HEK293 (cell line): Measurements from ENCODE around the gene KPTN.

ENCODE experiments used
- KLF16 ChIP-seq: fragments of 450-650 bp; formaldehyde crosslinking; IDR thresholded peaks from 2 replicates; pipeline ENCODE4 v1.5.1; 2017; ENCODE audit warnings: missing biosample characterization, missing genetic modification characterization
- KLF7 ChIP-seq: fragments of 450-650 bp; formaldehyde crosslinking; IDR thresholded peaks from 2 replicates; pipeline ENCODE4 v1.5.1; 2016; ENCODE audit warnings: missing biosample characterization, missing genetic modification characterization, borderline replicate concordance
- SALL2 ChIP-seq: fragments of 450-650 bp; formaldehyde crosslinking; IDR thresholded peaks from 2 replicates; pipeline ENCODE4 v1.5.0; 2017; ENCODE audit warnings: missing biosample characterization, mild to moderate bottlenecking, missing genetic modification characterization, borderline replicate concordance
- SETDB1 ChIP-seq: IDR thresholded peaks from one replicate; pipeline ENCODE4 v1.6.1; 2017; ENCODE audit warnings: mild to moderate bottlenecking, low read length, moderate library complexity, mixed read lengths; ENCODE audit not compliant: insufficient read length
- WT1 ChIP-seq: fragments of 450-650 bp; formaldehyde crosslinking; IDR thresholded peaks from 2 replicates; pipeline ENCODE4 v1.5.1; 2016; ENCODE audit warnings: missing biosample characterization, missing genetic modification characterization
- ZBTB7A ChIP-seq: fragments of 450-650 bp; formaldehyde crosslinking; IDR thresholded peaks from 2 replicates; pipeline ENCODE4 v1.5.1; 2016; ENCODE audit warnings: low read depth, missing biosample characterization, missing genetic modification characterization
- ZNF211 ChIP-seq: fragments of 450-650 bp; formaldehyde crosslinking; IDR thresholded peaks from 2 replicates; pipeline ENCODE4 v1.5.1; 2016; ENCODE audit warnings: low read depth, missing biosample characterization, missing genetic modification characterization
- ZNF223 ChIP-seq: fragments of 450-650 bp; formaldehyde crosslinking; IDR thresholded peaks from 2 replicates; pipeline ENCODE4 v1.5.1; 2016; ENCODE audit warnings: missing biosample characterization, missing genetic modification characterization
- ZNF639 ChIP-seq: fragments of 450-650 bp; formaldehyde crosslinking; IDR thresholded peaks from 2 replicates; pipeline ENCODE4 v1.5.1; 2016; ENCODE audit warnings: missing biosample characterization, missing genetic modification characterization
- ZNF747 ChIP-seq: fragments of 450-650 bp; formaldehyde crosslinking; IDR thresholded peaks from 2 replicates; pipeline ENCODE4 v1.5.1; 2016; ENCODE audit warnings: missing biosample characterization, missing genetic modification characterization
- TF ChIP-seq, protein P1 (sequence below): sonication (generic); formaldehyde crosslinking; IDR thresholded peaks from 2 replicates; pipeline ENCODE4 v1.8.1; 2022; ENCODE audit warnings: mild to moderate bottlenecking, moderate library complexity, missing genetic modification reagents
- TF ChIP-seq, protein P2 (sequence below): fragments of 450-650 bp; formaldehyde crosslinking; IDR thresholded peaks from 2 replicates; pipeline ENCODE4 v1.5.1; 2016; ENCODE audit warnings: missing biosample characterization, missing genetic modification characterization

- TF ChIP-seq ZNF639 (no peak), KLF16 (tag by site-specific recombination) (no peak), SALL2 (tag by site-specific recombination) (no peak), ZNF747 (tag by site-specific recombination) (no peak), SETDB1 (no peak), ZBTB7A (no peak), ZNF211 (tag by site-specific recombination) (no peak), KLF7 (tag by site-specific recombination) (no peak), WT1 (no peak), ZNF223 (tag by site-specific recombination) (no peak)
- TF ChIP-seq, protein P1, sequence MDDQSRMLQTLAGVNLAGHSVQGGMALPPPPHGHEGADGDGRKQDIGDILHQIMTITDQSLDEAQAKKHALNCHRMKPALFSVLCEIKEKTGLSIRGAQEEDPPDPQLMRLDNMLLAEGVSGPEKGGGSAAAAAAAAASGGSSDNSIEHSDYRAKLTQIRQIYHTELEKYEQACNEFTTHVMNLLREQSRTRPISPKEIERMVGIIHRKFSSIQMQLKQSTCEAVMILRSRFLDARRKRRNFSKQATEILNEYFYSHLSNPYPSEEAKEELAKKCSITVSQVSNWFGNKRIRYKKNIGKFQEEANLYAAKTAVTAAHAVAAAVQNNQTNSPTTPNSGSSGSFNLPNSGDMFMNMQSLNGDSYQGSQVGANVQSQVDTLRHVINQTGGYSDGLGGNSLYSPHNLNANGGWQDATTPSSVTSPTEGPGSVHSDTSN = no peak
- TF ChIP-seq, protein P2, sequence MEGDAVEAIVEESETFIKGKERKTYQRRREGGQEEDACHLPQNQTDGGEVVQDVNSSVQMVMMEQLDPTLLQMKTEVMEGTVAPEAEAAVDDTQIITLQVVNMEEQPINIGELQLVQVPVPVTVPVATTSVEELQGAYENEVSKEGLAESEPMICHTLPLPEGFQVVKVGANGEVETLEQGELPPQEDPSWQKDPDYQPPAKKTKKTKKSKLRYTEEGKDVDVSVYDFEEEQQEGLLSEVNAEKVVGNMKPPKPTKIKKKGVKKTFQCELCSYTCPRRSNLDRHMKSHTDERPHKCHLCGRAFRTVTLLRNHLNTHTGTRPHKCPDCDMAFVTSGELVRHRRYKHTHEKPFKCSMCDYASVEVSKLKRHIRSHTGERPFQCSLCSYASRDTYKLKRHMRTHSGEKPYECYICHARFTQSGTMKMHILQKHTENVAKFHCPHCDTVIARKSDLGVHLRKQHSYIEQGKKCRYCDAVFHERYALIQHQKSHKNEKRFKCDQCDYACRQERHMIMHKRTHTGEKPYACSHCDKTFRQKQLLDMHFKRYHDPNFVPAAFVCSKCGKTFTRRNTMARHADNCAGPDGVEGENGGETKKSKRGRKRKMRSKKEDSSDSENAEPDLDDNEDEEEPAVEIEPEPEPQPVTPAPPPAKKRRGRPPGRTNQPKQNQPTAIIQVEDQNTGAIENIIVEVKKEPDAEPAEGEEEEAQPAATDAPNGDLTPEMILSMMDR = no peak
These were observed 5.3 kb upstream of the KPTN start for GRCh38 chr19:47489072-47489914.
